Upper lobe of left lung (tissue), 4 donors: Measurements from ENCODE around the gene XKRX.

ENCODE experiments used
- CTCF ChIP-seq, 6 experiments: fragments of 450-650 bp in 4 of 6; fragments of 200-600 bp in 2 of 6; sonication (generic) in 2 of 6; IDR thresholded peaks; one replicate each; pipeline ENCODE4 v1.5.1; 2016 to 2019; ENCODE audit warnings: antibody characterized with exemption in 6 of 6
- POLR2A ChIP-seq, 4 donors: fragments of 450-650 bp; IDR thresholded peaks; one replicate each; pipeline ENCODE4 v1.5.1; 2016 to 2017; ENCODE audit warnings: antibody characterized with exemption in 4 of 4, mild to moderate bottlenecking in 2 of 4

DNA sequence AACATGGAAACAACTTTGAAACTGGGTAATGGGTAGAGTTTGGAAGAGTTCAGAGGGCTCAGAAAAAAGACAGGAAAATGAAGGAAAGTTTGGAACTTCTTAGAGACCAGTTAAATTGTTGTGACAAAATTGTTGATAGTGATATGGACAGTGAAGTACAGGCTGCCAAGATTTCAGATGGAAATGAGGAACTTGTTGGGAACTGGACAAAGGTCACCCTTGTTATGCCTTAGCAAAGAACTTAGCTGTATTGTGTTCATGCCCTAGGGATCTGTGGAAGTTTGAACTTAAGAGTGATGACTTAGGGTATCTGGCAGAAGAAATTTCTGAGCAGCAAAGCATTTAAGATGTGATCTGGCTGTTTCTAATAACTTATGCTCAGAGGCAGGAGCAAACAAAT lies 35.6 kb upstream of the XKRX start:
- TF ChIP-seq POLR2A (IDR thresholded peaks at IDR 0.05), result no peak
- no peak for TF ChIP-seq CTCF (IDR thresholded peaks at IDR 0.05)
